Suprapubic skin (tissue), 4 donors: ENCODE measurements around the gene ERFL. TPM values are rescaled to one million over a fixed set of nuclear protein-coding genes. Genes with fewer than 3 reads are reported as not detected.
"Not testable (repeated sequence)": the region's sequence is repeated elsewhere in the genome, so short reads cannot be mapped to it uniquely, and the experiment has no call there.

Source experiments
- DNase-seq, 2 donors: peaks; one replicate each; pipeline ENCODE4 v3.0.0-alpha.2; 2019; ENCODE audit warnings: low spot score in 2 of 2
- H3K27ac ChIP-seq: fragments of 200-600 bp; sonication (generic); one replicate; pipeline ENCODE4 v1.5.1; 2019
- H3K27me3 ChIP-seq: fragments of 200-600 bp; sonication (generic); one replicate; pipeline ENCODE4 v1.5.1; 2019
- H3K36me3 ChIP-seq: fragments of 200-600 bp; sonication (generic); one replicate; pipeline ENCODE4 v1.5.1; 2019
- H3K4me1 ChIP-seq: fragments of 200-600 bp; sonication (generic); one replicate; pipeline ENCODE4 v1.5.1; 2019
- H3K4me3 ChIP-seq: fragments of 200-600 bp; sonication (generic); one replicate; pipeline ENCODE4 v1.5.1; 2019; ENCODE audit warnings: mild to moderate bottlenecking
- H3K9me3 ChIP-seq: fragments of 200-600 bp; sonication (generic); one replicate; pipeline ENCODE4 v1.5.1; 2019
- CTCF ChIP-seq, 2 donors: fragments of 200-600 bp in 1 of 2; fragments of 450-650 bp in 1 of 2; sonication (generic) in 1 of 2; IDR thresholded peaks; one replicate each; pipeline ENCODE4 v1.5.1; 2016 to 2019; ENCODE audit warnings: antibody characterized with exemption in 2 of 2, mild to moderate bottlenecking in 1 of 2, moderate library complexity in 1 of 2
- EP300 ChIP-seq: sonication (generic); formaldehyde crosslinking; IDR thresholded peaks from one replicate; pipeline ENCODE4 v1.6.1; 2017; ENCODE audit warnings: antibody characterized with exemption
- POLR2A ChIP-seq, 2 donors: fragments of 450-650 bp; IDR thresholded peaks; one replicate each; pipeline ENCODE4 v1.6.1; 2017; ENCODE audit warnings: antibody characterized with exemption in 2 of 2, mild to moderate bottlenecking in 2 of 2, moderate library complexity in 2 of 2
- POLR2AphosphoS5 ChIP-seq, 3 donors: sonication (generic); formaldehyde crosslinking; IDR thresholded peaks; one replicate each; pipeline ENCODE4 v1.6.1; 2017; ENCODE audit warnings: antibody characterized with exemption in 3 of 3
- WGBS: methylation state at CpG from one replicate; pipeline ENCODE4 v1.1.5; 2018; 5-methylcytosine and 5-hydroxymethylcytosine counted together
- total RNA-seq, 4 donors: library from RNA; depleted of rRNA; stranded (reverse); fragments of >200 nt; gene quantifications; one replicate each; pipeline ENCODE4 v1.1.0, GENCODE V29; 2016

The ERFL gene
- total RNA-seq, 4 donors from 2014 or later: 0.21 to 0.72 TPM; not detected in 2

GRCh38 chr19:41879670-41880328 is 48.5 kb downstream of the ERFL start:
- peaks cover 14% of the 10 kb centered on the region for H3K4me1 ChIP-seq
- 71% methylated on average over 4 of the region's 7 CpGs for WGBS
- no peaks in the 10 kb centered on the region for H3K27me3 ChIP-seq
- no peak for TF ChIP-seq CTCF (IDR thresholded peaks at IDR 0.05)
- TF ChIP-seq EP300: no peak
- TF ChIP-seq POLR2AphosphoS5 (IDR thresholded peaks at IDR 0.05): no peak
- TF ChIP-seq POLR2A (IDR thresholded peaks at IDR 0.05): no peak
- no peaks in the 10 kb centered on the region for H3K36me3 ChIP-seq
- no peak overlapping the region for H3K27ac ChIP-seq
- DNase-seq: no peak
- H3K9me3 ChIP-seq: no peaks in the 10 kb centered on the region
- H3K4me3 ChIP-seq: no peak overlapping the region

- Histone ChIP-seq H3K9me3 (no peaks in the 10 kb centered on the region), H3K36me3 (no peaks in the 10 kb centered on the region), H3K4me3 (no peak overlapping the region), H3K27ac (no peak overlapping the region), H3K27me3 (no peaks in the 10 kb centered on the region), H3K4me1 (peaks cover 8% of the 10 kb centered on the region)
- 84% methylated on average over 15 of the region's 21 CpGs for WGBS
- TF ChIP-seq CTCF (IDR thresholded peaks at IDR 0.05) (no peak), EP300 (no peak), POLR2A (IDR thresholded peaks at IDR 0.05) (no peak), POLR2AphosphoS5 (IDR thresholded peaks at IDR 0.05) (no peak)
- no peak for DNase-seq
Measured at GRCh38 chr19:41879080-41879479, 49.2 kb downstream of the ERFL start.

- Histone ChIP-seq H3K9me3 (no peaks in the 10 kb centered on the region), H3K36me3 (no peaks in the 10 kb centered on the region), H3K4me3 (no peak overlapping the region), H3K27me3 (no peaks in the 10 kb centered on the region), H3K27ac (no peak overlapping the region), H3K4me1 (peaks cover 8% of the 10 kb centered on the region)
- TF ChIP-seq CTCF (IDR thresholded peaks at IDR 0.05): no peak
- TF ChIP-seq POLR2AphosphoS5 (IDR thresholded peaks at IDR 0.05): no peak
- no peak for TF ChIP-seq POLR2A (IDR thresholded peaks at IDR 0.05)
- no peak for TF ChIP-seq EP300
- 72% methylated on average over 17 of the region's 17 CpGs for WGBS
- no peak for DNase-seq
Measured at GRCh38 chr19:41877916-41878905, 50.0 kb downstream of the ERFL start.

GRCh38 chr19:41876847-41877832 is 51.1 kb downstream of the ERFL start, which contains the start of gene CD79A:
Gene CD79A (plus strand): TSS chr19:41877279. CDS start chr19:41877305, 26 bp downstream.
- DNase-seq: no peak
- Histone ChIP-seq H3K4me1 (peaks cover under 1% of the 10 kb centered on the region), H3K36me3 (peaks cover 4% of the 10 kb centered on the region), H3K27me3 (no peaks in the 10 kb centered on the region), H3K27ac (no peak within 1 kb of the TSS), H3K9me3 (no peaks in the 10 kb centered on the region), H3K4me3 (no peak within 1 kb of the TSS)
- TF ChIP-seq EP300 (no peak), POLR2AphosphoS5 (IDR thresholded peaks at IDR 0.05) (no peak)
- WGBS: 79% methylated on average over 7 of the region's 9 CpGs

- not testable (repeated sequence) for H3K27ac ChIP-seq, H3K4me1 ChIP-seq, H3K9me3 ChIP-seq, H3K4me3 ChIP-seq, DNase-seq, H3K27me3 ChIP-seq
- WGBS: 89% methylated on average over 3 of the region's 3 CpGs
- H3K36me3 ChIP-seq: peaks cover 15% of the 10 kb centered on the region
Measured at GRCh38 chr19:41875973-41876372, 52.3 kb downstream of the ERFL start.
